GM12891 (cell line): ENCODE data around the gene CCDC50.

ENCODE experiments used
- DNase-seq: peaks from one replicate; pipeline ENCODE4 v3.0.0; 2011; ENCODE audit warnings: low spot score; ENCODE audit not compliant: insufficient read length
- FAIRE-seq: peaks from 2 replicates; lab custom pipeline; 2011; peaks lifted over from hg19 to GRCh38; lab: Jason Lieb, UNC
- PAX5 ChIP-seq: IDR thresholded peaks from 2 replicates; pipeline ENCODE4 v1.6.1; 2011; ENCODE audit warnings: low read length, moderate library complexity, mild to moderate bottlenecking; ENCODE audit not compliant: insufficient read depth, severe bottlenecking
- POLR2A ChIP-seq: IDR thresholded peaks from 2 replicates; pipeline ENCODE4 v1.6.1; 2011; ENCODE audit warnings: low read depth, low read length, control low read depth
- POLR2AphosphoS5 ChIP-seq: IDR thresholded peaks from 2 replicates; pipeline ENCODE4 v1.6.1; 2011; ENCODE audit warnings: low read depth, low read length, control low read depth
- POU2F2 ChIP-seq: IDR thresholded peaks from 2 replicates; pipeline ENCODE4 v1.6.1; 2011; ENCODE audit warnings: low read depth, mild to moderate bottlenecking, control low read depth, low read length, moderate library complexity
- SPI1 ChIP-seq: IDR thresholded peaks from 2 replicates; pipeline ENCODE4 v1.6.1; 2011; ENCODE audit warnings: low read depth, low read length, control low read depth
- TAF1 ChIP-seq: IDR thresholded peaks from 2 replicates; pipeline ENCODE4 v1.6.1; 2011; ENCODE audit warnings: low read depth, low read length, control low read depth

CCDC50 gene

DNA sequence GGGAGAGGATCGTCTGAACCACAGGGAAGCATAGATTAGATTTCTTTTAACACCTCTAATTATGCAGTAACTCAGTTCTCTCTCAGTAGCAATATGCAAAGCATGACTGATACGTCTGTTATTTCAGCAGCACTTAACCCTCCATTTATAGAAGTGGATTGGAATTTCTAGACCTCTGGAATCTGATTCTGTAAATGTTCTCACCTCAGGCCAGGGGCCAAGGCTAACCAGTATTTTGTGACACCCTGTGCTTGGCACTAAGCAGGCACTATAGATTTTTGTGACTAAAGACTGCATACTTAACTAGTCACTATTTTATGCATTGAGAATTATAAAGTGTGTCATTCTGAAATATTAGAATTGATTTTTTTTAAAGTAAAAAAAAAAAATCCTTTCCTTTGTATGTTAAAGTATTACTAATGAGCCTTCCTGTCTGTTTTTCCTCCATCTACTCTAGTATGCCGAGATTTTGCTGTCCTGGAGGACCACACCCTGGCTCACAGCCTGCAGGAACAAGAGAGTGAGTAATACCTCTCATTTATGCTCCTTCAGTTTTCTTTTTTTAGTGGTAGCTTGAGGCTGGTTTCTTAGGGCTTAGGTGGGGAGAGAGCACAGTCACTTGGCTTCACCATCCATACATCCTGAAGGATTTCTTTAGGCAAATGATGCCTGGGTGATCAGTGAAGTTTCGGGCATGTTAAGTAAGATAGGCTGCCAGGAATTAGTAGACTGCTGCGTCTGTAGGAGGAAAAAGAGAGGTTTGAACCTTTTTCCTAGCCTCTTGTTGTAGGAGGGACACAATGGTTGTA, 27.6 kb downstream of the CCDC50 start:
- TF ChIP-seq SPI1 (no peak), POLR2A (no peak), TAF1 (no peak), POU2F2 (no peak), POLR2AphosphoS5 (no peak), PAX5 (no peak)
- DNase-seq (no peak), FAIRE-seq (peak; percentile 63)

DNA sequence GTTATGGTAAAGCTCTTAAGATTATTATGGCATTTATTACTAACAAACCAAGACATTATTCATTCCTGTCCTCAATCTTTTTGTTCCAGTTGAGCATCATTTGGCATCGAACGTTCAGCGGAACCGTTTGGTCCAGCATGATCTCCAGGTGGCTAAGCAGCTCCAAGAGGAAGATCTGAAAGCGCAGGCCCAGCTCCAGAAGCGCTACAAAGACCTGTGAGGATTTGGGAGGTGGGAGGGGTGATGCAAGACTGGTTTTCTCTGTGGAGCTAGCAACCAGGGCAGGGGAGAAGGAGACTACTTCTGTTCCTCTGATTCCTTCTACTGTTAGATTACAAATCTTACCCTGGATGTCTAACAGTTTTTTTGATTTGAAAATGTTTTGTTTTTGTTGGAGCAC, 28.7 kb downstream of the CCDC50 start:
- no peak for DNase-seq
- TF ChIP-seq PAX5: no peak
- no peak for TF ChIP-seq POU2F2
- TF ChIP-seq POLR2A: no peak
- no peak for TF ChIP-seq TAF1
- no peak for TF ChIP-seq SPI1
- FAIRE-seq: no peak

DNA sequence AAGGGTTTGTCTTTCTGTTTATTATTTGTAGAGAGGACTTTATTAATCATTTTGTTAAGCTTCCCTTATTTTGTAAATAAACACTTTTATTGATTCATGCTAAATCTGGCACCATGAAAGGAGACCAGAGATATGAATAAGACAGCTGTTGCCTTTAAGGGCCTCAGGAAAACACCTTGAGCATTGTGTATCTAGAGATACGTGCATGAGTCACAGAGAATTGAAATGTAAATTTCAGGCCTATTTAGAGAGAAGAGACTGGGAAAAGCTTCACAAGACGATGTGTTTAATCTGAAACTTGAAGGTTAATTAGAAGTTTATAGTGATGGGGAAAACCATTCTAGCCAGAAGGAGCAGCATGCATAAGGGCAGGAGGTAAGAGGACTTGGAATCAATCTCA, 29.7 kb downstream of the CCDC50 start:
- TF ChIP-seq PAX5 (no peak), POU2F2 (no peak), SPI1 (no peak), POLR2A (no peak), POLR2AphosphoS5 (no peak), TAF1 (no peak)
- FAIRE-seq: no peak
- DNase-seq: no peak

DNA sequence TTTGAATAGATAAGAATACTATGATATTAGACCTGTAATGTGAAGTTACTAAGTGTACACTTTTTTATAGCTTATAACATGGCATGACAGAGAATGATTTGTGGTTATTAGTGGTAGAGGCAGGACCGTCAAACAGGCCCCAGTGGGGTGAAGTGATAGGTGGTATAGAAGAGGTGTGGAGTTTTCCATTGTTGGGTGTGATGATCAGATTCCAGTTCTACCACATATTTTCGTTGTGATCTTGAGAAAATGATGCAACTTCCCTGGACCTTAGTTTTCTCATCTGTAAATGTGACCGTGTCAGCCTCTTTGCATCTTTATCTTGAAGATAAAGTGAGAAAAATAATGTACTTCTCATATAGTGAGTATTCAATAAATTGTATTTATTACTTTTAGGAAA, 31.4 kb downstream of the CCDC50 start:
- FAIRE-seq (no peak), DNase-seq (no peak)
- TF ChIP-seq POLR2AphosphoS5 (no peak), SPI1 (no peak), PAX5 (no peak), POU2F2 (no peak), TAF1 (no peak), POLR2A (no peak)

DNA sequence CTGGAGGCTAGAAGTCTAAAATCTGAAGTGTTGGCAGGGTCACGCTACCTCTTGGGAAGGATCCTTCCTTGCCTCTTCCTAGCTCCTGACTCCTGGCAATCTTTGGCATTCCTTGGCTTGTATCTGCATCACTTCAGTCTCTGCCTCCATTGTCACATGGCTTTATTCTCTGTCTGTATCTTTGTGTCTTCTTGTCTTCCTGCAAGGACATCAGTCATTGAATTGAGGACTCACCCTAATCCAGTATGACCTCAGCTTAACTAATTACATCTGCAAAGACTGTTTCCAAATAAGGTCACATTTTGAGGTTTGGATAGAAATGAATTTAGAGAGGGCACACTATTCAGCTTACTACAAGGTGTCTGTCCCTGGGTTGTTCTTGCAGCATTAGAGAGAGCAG, 32.3 kb downstream of the CCDC50 start:
- FAIRE-seq (peak; percentile 71), DNase-seq (no peak)
- TF ChIP-seq POLR2A (no peak), POLR2AphosphoS5 (no peak)

DNA sequence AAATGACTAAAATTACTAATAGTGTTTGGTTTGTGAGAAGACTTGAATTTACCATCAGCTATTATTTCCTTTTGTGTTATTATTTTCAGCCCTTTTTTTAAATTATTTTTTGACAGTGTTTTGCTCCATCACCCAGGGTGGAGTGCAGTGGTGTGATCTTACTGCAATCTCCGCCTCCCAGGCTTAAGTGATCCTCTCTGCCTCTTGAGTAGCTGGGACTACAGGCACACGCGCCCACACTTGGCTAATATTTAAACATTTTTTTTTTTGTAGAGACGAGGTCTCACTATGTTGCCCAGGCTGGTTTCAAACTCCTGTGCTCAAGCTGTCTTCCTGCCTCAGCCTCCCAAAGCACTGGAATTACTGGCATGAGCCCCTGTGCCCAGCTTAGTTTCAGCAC, 32.8 kb downstream of the CCDC50 start:
- FAIRE-seq: no peak
- TF ChIP-seq POU2F2 (no peak), PAX5 (no peak), TAF1 (no peak), SPI1 (no peak), POLR2AphosphoS5 (no peak), POLR2A (no peak)
- DNase-seq: no peak

DNA sequence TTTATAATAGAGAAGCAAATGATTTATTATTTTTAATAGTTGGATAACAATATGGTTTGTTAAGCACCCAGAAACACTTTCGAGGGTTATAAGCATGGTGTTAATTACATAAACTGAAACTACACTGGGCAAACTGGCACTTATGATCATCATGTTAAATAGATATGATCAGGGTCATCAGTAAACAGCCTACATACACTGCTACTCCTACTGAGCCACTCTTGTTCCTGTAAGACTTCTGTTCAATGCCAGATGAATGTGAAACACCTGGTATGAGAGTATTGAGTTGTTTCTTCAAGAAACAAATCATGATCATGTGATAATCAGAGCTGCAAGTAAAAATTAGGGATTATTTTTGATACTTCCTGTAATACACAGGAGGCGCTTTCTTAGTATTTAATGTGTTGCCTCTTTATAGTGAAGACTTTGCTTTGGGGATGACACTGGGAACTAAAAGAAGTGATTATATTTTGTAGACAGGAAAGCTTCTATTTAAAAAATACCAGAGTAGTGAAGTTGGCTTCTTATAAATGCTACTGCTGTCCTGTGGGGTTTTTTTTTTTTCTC, 33.4 kb downstream of the CCDC50 start:
- TF ChIP-seq POLR2AphosphoS5: no peak
- no peak for TF ChIP-seq PAX5
- DNase-seq (no peak), FAIRE-seq (no peak)

DNA sequence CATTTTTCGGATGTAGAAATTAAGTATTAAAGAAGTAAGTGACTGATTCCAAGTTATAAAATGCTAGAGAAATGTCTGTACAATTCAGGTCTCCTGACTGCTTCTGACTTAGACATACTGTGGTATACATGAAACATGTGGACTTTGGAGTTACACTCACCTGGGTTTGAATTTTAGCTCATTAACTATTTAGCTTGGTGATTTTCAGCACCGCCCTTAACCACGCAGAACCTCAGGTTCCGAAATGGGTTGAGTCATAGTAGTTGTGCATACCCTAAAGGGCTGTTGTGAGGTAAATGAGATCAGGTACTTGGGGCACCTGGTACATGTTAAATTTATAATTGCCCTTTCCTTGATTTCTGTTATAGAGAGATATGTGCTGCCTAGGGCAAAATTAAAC, 34.0 kb downstream of the CCDC50 start:
- TF ChIP-seq POLR2A: no peak
- TF ChIP-seq POLR2AphosphoS5: no peak
- no peak for TF ChIP-seq TAF1
- no peak for TF ChIP-seq PAX5
- TF ChIP-seq SPI1: no peak
- DNase-seq (no peak), FAIRE-seq (no peak)

DNA sequence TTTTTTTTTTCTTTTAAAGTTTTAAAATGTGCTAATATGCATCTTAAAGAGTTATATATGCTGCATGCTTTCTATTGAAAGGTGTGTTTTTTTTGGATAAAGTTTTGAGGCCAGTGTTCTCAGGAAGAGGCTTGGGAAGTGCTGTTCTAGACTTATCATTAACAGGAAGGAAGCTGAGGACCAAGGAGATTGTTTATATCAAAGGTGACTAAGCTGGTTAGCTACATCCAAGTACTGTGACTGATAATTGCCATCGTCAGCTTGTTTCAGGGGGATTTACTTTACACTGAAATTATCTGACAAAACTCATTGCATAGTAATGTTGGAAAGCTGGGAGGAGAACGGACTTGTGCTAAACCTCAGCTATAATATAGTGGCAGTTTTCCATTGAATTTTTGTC, 37.5 kb downstream of the CCDC50 start:
- FAIRE-seq (no peak), DNase-seq (no peak)
- TF ChIP-seq POLR2AphosphoS5 (no peak), PAX5 (no peak), SPI1 (no peak), POU2F2 (no peak), POLR2A (no peak), TAF1 (no peak)

DNA sequence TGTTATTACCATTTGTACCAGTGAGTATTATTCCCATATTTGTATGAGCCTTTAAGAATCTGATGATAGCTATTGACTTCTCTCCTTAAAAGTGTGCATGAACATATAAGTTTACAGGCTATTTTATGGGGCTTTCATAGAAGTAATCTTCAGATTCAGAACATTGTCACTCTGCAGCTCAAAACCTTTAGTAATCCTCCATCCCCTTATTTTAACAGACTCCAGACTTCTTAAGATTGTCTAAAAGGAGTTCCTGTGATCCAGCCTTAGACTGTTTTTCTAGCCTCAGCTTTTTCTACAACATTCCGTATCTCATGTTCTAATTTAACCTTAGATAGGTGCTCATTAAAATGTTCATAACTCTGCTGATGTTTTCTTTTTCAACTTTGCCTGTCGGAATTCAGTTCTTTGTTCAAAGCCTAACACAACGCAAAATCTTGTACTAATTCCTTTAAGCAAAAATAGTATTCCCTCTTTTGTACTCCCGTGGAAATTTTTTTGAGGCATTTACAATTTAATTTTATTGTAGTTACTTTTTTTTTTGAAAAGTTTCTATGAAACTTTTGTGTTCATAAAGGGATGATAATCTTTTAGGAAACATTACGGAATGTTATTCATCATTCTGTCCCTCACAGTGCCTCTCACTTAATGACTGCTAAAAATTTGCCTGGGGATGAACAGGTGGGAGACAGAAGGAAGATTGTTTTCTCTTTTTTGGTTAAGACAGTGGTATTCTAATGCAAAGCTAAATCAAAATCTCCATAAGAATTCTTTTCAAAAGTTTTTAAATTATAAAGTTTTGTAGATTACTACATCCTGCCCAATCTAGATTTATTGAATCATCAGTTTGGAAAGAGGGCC, 39.8 kb downstream of the CCDC50 start:
- DNase-seq (no peak), FAIRE-seq (no peak)
- TF ChIP-seq POLR2AphosphoS5 (no peak), PAX5 (no peak), POU2F2 (no peak), SPI1 (no peak), TAF1 (no peak), POLR2A (no peak)
